ENCODE results near the gene CTU2.

Gene CTU2

DNA sequence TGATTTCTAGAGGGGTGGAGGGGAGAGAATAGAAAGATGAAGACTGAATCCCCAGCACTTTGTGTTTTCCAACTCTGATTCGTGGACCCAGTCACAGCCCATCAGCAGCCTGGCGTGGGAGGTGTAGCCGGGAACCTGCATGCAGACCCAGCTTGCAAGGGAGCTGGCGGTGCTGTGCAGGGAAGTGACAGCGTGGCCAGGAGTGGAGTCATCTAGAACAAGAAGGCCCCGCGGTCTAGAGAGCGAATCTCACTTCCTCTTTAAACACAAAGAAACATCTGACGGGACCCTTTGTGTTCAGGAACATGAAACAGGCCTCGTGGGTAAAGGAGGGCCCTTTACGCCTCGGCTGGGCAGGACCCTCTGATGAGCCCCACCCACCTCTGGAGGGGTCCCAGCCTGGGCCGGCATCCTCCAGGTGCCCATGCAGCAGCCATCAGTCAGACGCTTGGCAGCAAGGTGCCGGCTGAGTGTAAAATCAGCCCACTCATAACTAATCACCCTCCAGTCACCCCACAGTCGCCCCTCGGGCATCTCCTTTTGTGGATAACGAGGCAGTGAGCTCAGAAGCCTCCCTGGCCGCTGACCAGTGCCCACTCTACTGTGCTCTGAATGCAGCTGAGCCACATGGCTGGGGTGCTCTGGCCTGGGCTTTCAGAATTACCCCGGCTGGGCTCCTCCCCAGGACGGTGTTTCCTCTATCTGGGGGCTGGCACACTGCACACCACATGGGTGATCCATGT, 24.4 kb upstream of the CTU2 start:
- peak; percentile 72 to 80 for DNase-seq (ENCODE audit: low read depth in 2 of 2)

DNA sequence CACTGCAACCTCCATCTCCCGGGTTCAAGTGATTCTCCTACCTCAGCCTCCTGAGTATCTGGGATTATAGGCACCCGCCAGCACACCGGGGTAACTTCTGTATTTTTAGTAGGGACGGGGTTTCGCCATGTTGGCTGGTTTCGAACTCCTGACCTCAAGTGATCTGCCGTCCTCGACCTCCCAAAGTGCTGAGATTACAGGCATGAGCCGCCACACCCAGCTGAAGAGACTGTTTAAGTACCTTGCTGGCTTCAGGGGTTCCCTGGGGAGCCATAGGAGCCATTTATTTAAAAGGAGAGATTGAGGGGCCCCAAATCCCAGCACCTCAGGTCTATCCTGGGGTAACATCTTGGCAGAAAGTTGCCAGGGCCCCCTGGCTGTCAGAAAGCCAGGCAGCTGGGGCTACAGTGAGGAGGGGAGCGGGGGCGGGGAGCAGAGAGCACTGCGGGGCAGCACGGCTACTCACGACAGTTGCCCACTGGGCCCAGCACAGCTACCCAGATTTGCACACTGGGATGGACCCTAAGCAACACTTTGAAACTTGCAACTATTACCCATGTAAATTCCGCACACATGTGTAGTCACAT, 21.6 kb upstream of the CTU2 start:
- no peak for DNase-seq (ENCODE audit: low read depth in 2 of 2)

DNA sequence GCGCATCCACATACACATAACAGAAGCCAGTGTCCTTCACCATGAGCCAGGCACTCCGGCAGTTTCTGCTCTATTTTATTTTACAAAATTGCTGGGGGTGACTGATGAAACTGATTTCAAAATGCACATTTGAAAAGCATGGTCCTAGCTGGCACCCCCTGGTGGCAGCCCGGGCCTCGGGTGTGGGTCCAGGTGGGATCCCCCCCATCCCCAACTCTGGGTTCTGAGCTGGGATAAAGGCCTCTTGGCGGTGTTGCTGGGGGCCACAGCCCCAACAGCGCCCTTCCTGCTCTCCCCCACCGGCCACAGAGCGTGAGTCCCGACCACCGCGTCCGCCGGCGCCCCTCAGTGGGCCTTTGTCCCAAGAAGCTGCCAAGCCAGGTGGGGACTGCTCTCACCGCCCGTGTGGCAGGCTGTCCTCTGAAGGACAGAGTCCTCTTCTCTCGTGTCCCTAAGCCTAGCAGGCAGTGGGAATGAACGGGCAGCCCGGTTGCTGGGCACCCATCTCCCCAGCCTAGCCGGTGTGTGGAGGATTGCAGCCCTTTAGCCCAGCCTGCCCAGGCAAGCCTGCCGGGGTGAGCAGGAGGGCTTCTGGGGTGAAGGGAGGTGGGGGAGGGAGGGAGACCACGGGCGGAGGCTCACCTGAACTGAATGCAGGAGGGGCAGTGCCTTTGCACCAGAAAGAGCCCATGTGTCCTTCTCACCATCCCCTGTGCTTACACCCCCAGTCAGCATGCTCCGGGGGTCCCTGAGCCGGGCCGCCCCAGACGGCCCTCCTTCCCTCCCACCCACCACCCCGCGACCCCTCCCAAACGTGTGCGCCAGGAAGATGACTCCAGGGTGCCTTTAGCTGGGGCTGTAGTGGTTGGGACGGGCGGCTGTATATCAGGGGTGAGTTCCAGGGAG, 20.9 kb upstream of the CTU2 start:
- peak in 1 of 2 donors; percentile 59 for DNase-seq (ENCODE audit: low read depth in 2 of 2)

DNA sequence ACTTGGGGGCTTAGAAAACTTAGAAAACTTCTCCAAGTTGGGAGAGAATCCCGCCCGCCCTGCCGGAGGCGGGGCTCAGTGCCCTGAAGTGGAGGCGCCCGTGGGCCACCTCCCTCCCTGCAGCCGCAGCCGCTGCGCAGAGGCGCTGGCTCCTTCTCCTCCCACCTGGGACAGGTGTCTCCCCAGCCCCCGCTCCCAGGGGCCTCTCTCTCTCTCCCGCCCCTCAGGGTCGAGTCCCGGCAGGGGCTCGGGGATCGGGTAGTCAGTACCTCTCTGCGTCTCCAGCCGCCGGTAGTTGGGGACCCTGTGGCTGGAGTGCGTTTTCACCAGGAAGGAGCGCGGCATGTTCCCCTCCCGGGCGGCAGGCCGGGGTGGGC, 20.3 kb upstream of the CTU2 start:
- DNase-seq (ENCODE audit: low read depth in 2 of 2): no peak

DNA sequence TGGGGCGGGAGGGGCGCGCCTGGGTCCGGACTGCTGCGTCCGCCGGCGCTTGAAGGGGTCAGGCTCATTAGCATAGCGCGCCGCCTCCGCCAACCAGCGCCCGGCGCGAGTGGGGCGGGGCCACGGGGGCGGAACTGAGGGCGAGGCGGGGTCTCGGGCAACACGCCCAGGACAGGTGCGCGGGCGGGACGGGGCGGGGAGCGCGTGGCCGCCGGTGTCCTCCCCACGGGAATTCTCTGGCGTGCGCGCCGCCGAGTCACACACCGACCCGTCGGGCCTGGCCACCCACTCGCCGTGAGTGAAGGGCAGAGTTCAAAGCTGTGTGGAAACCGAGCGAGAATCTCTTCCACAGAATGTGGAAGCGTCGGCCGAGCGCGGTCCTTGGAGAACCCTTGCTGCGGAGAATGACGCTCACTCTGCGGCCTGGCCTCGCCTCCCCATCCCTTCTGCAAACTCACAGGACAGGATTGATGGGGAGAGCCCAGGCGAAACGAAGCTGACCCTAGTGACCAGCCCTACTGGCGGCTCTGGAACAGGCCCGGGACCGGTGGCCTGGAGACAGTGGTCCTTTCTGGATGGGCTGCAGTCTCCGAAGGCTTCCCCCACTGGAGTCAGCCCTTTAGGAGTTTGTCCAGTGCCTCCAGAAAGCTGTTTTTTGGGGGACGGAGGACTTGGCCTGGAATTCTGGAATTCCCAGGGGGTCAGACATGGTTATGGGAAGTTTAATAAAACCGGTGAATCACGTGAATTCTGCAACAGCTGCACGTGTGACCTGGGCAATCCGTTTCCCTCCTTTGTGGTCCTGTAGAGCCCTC, 19.7 kb upstream of the CTU2 start, which contains the start of gene SNAI3:
TSS of gene SNAI3 (minus strand) at position 69 of the 815 bp plus-strand sequence. CDS start 101 bp downstream, outside the sequence.
- peak; percentile 68 to 87 for DNase-seq (ENCODE audit: low read depth in 2 of 2)

DNA sequence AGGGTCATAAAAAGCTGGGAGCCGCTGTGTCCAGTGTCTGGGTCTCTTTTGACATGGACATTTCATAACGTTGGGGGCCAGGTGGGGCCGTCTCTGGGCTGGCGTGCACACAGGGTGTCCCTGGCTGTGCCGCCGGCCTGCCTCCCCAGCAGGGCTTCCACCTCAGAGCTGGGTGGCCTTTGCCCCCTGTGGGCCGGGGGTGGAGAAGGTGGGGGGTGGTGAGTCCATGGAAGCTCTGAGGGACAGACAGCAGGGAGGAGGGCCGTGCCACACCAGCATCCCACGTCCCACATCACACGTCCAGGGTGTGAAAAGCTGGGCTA, 19.1 kb upstream of the CTU2 start:
- DNase-seq (ENCODE audit: low read depth in 2 of 2): no peak

DNA sequence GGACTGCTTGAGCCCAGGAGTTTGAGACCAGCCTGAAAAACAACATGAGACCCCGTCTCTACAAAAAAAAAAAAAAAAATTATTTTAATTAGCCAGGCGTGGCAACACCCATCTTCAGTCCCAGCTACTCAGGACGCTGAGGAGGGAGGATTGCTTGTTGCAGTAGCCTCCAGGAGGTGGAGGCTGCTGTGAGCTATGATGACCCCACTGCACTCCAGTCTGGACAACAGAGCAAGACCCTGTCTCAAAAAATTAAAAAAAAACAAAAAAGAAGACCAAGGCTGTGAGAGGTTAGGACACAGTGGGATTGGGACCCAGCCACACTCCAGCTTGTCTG, 18.7 kb upstream of the CTU2 start:
- DNase-seq (ENCODE audit: low read depth in 2 of 2): no peak

DNA sequence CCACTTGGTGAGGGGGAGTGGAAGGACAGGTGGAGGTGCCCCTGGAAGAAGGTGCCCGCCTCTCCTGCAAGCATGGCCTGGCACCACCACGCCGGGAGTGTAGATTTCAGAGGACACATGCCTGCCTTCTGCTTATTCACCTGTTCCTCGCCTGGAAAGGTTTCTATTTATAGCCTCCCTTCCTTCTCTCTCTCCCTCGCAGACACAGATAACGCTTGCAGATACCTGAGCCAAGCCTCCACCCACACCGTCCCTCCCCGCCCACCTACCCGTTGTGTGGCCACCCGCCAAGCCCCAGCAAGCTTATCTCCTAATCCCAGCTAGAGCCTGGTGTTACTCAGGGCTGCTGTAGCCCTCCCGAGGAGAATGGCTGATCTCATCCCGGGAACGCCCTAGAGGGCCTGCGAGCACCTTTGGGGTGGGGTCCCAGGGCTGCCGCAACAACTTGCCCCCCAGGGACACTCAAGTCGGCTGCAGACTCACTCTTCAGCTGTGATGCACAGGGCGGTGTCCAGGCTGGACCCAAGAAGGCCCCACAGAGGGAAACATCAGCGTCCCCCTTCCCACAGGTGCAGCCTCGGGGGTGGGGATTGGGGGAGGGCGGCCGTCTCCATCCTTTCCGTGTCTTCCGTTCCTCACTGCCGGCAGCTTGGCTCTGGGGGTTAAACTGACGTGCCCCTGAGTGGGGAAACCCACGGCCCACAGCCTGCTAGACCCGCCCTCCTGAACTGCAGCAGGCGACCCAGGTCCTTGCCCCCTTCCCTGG, 18.1 kb upstream of the CTU2 start:
- DNase-seq (ENCODE audit: low read depth in 2 of 2): no peak

DNA sequence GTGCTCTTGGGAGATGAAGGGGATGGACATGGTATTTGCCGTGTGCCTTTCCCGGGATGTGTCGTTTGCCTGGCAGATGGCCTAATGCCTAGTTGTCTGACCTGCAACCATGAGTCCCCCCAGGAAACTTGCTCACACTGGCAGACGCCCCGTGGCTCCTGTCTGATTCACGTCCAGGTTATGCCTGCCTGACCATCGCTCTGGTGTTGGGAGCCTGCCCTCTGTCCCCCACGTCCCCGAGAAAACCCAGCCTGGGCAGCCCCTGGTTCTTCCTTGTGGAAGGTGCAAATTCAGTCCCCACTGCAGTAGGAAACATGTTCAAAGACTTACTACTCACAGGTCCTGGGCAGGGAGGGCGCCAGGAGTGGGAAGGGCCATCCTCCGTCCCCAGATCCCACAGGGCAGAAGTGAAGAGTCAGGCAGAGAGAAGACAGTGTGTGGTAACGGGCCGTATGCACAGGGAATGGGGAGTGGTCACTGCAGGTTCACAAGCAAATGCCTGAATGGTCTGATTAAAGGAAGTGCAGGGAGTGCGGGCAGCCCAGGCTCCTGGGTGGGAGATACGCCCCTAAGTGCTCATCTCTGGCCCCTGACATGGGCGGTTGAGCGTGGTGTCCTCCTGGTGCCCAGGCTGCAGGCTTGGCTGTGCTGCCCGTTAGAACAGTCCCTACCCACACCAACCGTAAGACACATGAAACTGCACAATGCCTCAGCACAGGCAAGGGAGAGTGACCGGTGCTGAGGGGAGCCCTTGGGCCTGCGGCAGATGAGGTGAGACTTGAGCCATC, 15.8 kb upstream of the CTU2 start:
- DNase-seq (ENCODE audit: low read depth in 2 of 2): no peak

DNA sequence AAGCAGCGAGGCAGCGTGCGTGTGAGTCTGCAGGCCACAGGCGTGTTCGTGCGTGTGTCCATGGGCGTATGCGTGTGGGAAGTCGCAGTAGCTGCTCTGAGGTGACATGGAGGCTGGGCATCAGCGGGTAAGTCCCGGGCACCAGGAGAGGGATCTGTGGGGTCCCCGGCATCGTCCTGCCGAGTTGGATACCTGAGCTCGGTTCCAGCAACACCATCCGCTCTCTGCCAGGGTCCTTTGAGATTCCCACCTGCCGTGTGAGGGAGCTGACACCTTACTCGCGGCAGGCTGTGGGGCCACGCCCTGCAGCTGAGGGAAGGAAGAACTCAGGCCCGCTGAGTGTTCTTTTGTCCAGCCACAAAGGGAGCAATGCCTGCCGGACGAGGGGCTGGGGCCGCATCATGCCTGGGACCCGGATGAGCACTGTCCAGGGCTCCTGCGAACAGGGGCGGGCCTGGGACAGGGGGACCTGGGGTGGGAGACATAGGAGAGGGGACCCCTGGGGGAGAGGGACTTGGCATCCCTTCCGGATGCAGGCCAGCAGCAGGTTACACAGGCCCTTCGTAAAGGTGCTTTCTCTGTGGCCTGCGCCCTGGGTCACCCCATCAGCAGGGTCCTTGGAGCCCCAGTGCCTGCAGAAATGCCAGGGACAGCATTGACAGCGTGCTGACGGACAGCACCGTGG, 15.0 kb upstream of the CTU2 start:
- no peak for DNase-seq (ENCODE audit: low read depth in 2 of 2)

DNA sequence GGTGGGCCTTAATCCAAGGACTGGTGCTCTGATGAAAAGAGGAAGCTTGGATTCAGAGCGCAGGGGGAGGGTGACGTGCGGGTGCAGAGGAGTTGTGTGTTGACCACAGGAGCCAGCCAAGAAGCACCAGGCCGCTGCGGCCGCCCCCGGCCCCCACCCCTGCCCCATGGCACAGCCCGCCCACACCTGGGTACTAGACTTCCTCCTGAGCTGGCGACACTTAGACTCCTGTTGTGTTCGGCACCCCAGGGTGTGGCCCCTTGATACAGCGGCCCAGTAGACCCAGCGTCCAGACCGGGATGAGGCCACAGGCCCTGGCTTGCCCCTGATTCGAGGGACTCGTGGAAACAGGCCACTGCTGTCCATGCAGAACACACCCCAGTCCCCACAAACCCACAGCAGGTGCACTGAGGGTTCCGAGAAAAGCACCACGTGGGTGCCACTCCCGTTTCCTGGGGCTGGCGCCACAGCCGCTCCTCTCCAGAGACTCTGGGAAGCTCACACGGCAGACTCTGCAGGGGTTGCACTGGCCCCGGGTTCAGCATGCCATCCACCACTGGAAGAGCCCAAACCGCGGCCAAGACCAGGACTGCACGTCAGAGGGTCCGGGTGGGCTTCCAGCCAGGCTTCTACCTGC, 14.3 kb upstream of the CTU2 start:
- no peak for DNase-seq (ENCODE audit: low read depth in 2 of 2)

DNA sequence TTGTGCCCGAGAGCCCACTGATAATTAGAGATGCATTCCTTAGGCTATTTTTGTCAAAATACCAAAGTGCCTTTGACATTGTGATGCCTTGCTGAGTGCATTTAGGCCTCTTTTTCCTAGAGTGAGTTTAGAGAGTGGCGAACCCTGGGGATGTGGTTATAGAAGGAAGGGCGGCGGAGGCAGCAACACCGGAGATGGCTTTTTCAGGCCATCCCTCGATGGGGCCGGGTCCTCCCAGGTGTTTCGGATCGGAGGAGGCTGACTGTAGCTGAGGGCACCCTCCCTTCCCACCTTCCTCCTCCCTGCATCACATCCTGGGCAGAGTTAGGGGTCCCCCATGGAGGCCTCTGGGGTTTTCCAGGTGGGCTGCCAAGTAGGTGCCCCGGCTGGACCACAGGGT, 13.4 kb upstream of the CTU2 start:
- no peak for DNase-seq (ENCODE audit: low read depth in 2 of 2)

DNA sequence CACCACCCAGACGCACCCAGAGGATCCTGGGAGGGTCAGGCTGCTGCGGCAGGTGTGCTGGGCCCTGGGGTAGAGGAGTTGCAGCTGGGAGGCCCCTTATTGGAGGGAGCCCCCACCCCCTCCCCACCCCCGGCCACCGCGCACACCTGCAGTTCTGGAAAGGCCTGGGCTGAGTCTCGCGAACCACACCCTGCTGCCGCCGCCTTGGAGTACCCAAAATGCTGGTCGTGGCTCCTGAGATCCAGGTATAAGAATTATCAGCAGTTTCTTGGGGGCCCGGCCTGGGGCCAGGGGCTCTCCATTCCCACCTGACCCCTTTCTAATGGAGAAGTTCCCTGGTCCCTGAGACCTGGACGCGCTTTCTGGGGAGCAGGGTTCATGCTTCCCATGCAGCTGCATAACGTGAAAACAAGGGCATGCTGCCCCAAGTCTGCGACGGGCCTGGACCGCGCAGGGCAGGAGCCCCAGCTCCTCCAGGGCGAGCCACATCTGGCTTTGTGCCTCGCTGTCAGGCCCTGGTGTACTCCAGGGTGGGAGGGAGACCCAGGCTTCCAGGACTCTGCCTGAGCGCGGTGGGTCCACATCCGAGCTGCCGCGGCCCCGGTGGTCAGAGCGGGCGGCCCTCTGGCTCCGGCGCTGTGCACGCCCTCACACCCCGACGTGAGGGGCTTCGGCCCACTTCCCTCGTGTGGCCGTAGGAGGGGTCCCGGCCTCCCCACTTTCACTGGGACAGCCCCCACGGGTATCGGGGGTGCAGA, 12.7 kb upstream of the CTU2 start:
- no peak for DNase-seq (ENCODE audit: low read depth in 2 of 2)

DNA sequence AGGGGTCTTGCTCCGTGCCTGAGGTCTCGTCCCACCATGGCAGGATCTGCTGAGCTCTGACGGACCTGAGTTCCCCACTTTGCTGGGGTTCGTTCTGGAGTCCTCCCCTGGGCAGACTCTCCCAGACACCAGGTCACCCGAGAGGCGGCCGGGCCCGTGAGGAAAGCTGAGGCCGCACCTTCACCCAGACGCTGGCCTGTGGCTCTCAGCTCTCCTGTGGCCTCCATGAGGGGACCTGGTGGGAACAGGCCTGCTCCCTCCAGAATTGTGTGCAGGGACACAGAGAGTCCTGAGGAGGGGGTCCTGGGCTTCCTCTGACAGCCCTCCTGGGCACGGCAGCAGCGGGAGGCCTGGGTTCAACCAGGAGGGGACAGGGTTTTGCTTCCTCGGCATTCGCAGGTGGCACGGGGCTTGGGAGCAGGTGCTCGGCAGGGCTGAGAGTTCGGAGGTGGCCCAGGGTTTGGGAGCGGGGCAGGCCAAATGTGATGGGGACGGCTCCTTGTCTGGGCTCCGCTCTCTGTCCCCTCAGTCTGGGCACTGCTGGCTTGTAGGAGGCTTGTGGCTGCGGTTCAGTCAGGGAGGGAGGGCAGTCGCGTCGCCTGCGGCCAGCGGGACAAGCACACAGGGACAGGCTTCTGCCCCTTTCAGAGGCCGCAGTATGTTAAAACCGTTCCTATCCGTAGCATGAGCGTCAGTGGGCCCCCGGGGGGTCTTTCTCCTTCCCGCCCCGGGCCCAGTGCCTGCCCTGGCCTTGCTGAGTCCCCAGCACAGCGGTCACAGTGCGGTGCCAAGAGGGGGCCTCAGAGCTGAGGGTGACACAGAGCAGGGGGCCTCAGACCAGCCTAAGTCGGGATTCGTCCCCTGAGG, 11.8 kb upstream of the CTU2 start:
- DNase-seq (ENCODE audit: low read depth in 2 of 2): no peak

DNA sequence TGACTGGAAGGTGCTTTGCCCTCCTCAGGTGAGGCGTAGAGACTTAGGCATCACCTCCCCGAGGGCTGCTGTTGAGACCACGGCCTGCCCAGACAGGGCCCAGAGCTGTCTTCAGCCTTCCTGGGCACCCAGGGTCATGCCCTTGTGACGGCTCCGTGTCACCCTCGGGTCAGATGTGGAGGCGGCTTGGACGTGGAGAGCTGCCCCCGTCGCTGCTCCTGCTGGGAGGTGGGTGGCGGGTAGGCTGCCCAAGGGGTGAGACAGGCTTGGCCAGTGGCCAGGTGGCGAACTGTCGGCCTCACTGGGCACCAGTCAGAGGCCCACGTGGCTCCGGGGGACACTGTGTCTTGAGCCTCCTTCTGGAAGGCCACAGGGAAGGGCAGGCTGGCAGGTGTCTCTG, 11.1 kb upstream of the CTU2 start:
- DNase-seq (ENCODE audit: low read depth in 2 of 2): no peak

DNA sequence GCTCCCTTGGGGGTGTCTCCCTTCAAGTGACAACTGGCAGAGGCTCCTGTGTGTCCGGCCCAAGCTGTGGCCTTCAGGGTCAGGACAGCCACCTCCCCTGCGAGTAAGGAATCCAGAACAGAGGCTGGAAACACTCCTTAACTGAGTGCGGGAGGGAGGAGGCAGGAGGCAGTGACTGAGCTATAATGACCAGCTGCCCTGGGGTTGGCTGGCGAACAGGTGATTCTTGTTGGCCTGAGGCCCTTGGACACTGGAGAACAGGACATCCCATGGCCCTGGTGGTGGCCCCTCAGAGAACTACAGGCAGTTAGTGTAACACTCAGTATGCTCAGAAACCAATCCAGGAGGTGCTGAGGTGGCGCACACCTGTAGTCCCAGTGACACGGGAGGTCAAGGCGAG, 10.6 kb upstream of the CTU2 start:
- DNase-seq (ENCODE audit: low read depth in 2 of 2): no peak

DNA sequence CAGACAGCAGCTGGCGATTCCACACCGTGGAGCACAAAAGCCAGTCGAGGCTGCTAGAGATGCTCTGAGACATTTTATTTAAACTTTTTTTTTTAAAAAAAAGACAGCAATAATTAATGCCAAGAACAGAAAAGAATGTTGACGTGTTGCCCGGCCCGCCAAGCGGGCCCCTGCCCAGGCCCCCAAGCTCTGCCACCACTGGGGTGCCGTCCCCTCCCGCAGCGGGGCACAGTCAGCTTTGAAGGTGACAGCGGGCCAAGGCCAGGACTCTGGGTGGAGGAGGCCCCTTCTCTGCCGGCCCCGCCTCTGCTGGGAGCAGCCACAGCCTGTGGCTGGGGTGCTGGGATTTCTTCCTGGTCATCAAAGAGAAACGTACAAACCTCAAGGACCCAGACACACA, 9.9 kb upstream of the CTU2 start:
- no peak for DNase-seq (ENCODE audit: low read depth in 2 of 2)
